Neuron (in vitro differentiated cells): ENCODE data around the gene SAMD4B.
A peak's percentile ranks its signal among the peaks of the same experiment; 100 is the strongest.
"Not testable (repeated sequence)": the region's sequence is repeated elsewhere in the genome, so short reads cannot be mapped to it uniquely, and the experiment has no call there.

ENCODE experiments used
- H2AFZ ChIP-seq: one replicate; pipeline ENCODE4 v1.6.1; 2013; ENCODE audit warnings: low read depth, mild to moderate bottlenecking, inconsistent platforms, low read length, moderate library complexity
- H3K27me3 ChIP-seq: one replicate; pipeline ENCODE4 v1.6.1; 2013; ENCODE audit warnings: low read length; ENCODE audit not compliant: insufficient read depth
- H3K36me3 ChIP-seq: one replicate; pipeline ENCODE4 v1.6.1; 2013; ENCODE audit warnings: low read length; ENCODE audit not compliant: insufficient read depth
- H3K4me1 ChIP-seq: one replicate; pipeline ENCODE4 v1.6.1; 2013; ENCODE audit warnings: low read length; ENCODE audit not compliant: insufficient read depth
- H3K4me3 ChIP-seq: 2 replicates; pipeline ENCODE4 v1.5.1; 2013; ENCODE audit warnings: mild to moderate bottlenecking, low read length, moderate library complexity
- H3K9me3 ChIP-seq: one replicate; pipeline ENCODE4 v1.6.1; 2013; ENCODE audit warnings: low read length

SAMD4B gene

GRCh38 chr19:39319098-39319891 lies 22.9 kb upstream of the SAMD4B start:
- H3K9me3 ChIP-seq: no peaks in the 10 kb centered on the region
- H3K27me3 ChIP-seq: no peaks in the 10 kb centered on the region
- peaks cover 5% of the 10 kb centered on the region for H3K36me3 ChIP-seq
- H3K4me1 ChIP-seq: peaks cover 7% of the 10 kb centered on the region
- peak overlapping the region; percentile 96 for H2AFZ ChIP-seq
- H3K4me3 ChIP-seq: peak overlapping the region; percentile 56

- Histone ChIP-seq H3K4me3 (peak overlapping the region; percentile 56), H2AFZ (peak overlapping the region; percentile 96), H3K4me1 (peaks cover 7% of the 10 kb centered on the region), H3K36me3 (peaks cover 2% of the 10 kb centered on the region), H3K9me3 (no peaks in the 10 kb centered on the region), H3K27me3 (no peaks in the 10 kb centered on the region)
Observed at GRCh38 chr19:39319892-39320248, 22.4 kb upstream of the SAMD4B start.

- H3K9me3 ChIP-seq: no peaks in the 10 kb centered on the region
- no peaks in the 10 kb centered on the region for H3K36me3 ChIP-seq
- no peak overlapping the region for H2AFZ ChIP-seq
- H3K4me1 ChIP-seq: peaks cover 7% of the 10 kb centered on the region
- no peak overlapping the region for H3K4me3 ChIP-seq
- no peaks in the 10 kb centered on the region for H3K27me3 ChIP-seq
Observed at GRCh38 chr19:39321117-39321831, 20.9 kb upstream of the SAMD4B start.

- H3K4me1 ChIP-seq: peaks cover 7% of the 10 kb centered on the region
- H3K4me3 ChIP-seq: no peak overlapping the region
- H2AFZ ChIP-seq: no peak overlapping the region
- H3K9me3 ChIP-seq: no peaks in the 10 kb centered on the region
- H3K36me3 ChIP-seq: no peaks in the 10 kb centered on the region
- no peaks in the 10 kb centered on the region for H3K27me3 ChIP-seq
Observed at GRCh38 chr19:39321832-39322176, 20.4 kb upstream of the SAMD4B start.

GRCh38 chr19:39324242-39324842 lies 17.9 kb upstream of the SAMD4B start:
- no peaks in the 10 kb centered on the region for H3K9me3 ChIP-seq
- H2AFZ ChIP-seq: no peak overlapping the region
- H3K4me3 ChIP-seq: no peak overlapping the region
- peaks cover 2% of the 10 kb centered on the region for H3K27me3 ChIP-seq
- no peaks in the 10 kb centered on the region for H3K36me3 ChIP-seq
- H3K4me1 ChIP-seq: peaks cover 15% of the 10 kb centered on the region

GRCh38 chr19:39325778-39326665 lies 16.2 kb upstream of the SAMD4B start:
- H3K36me3 ChIP-seq: no peaks in the 10 kb centered on the region
- no peak overlapping the region for H2AFZ ChIP-seq
- peaks cover 11% of the 10 kb centered on the region for H3K4me1 ChIP-seq
- H3K4me3 ChIP-seq: no peak overlapping the region
- H3K9me3 ChIP-seq: no peaks in the 10 kb centered on the region
- H3K27me3 ChIP-seq: peaks cover 3% of the 10 kb centered on the region

- H2AFZ ChIP-seq: peak overlapping the region; percentile 31
- peaks cover 11% of the 10 kb centered on the region for H3K4me1 ChIP-seq
- H3K9me3 ChIP-seq: no peaks in the 10 kb centered on the region
- H3K4me3 ChIP-seq: no peak overlapping the region
- H3K27me3 ChIP-seq: peaks cover 3% of the 10 kb centered on the region
- no peaks in the 10 kb centered on the region for H3K36me3 ChIP-seq
Observed at GRCh38 chr19:39327363-39328045, 14.7 kb upstream of the SAMD4B start.

- peaks cover 11% of the 10 kb centered on the region for H3K4me1 ChIP-seq
- H3K27me3 ChIP-seq: peaks cover 3% of the 10 kb centered on the region
- no peaks in the 10 kb centered on the region for H3K36me3 ChIP-seq
- H3K9me3 ChIP-seq: no peaks in the 10 kb centered on the region
- H2AFZ ChIP-seq: peak overlapping the region; percentile 31
- no peak overlapping the region for H3K4me3 ChIP-seq
Observed at GRCh38 chr19:39328046-39328705, 14.0 kb upstream of the SAMD4B start.

- Histone ChIP-seq H3K9me3 (no peaks in the 10 kb centered on the region), H3K27me3 (peaks cover 3% of the 10 kb centered on the region), H3K4me1 (peaks cover 11% of the 10 kb centered on the region), H2AFZ (no peak overlapping the region), H3K36me3 (no peaks in the 10 kb centered on the region), H3K4me3 (no peak overlapping the region)
Observed at GRCh38 chr19:39329948-39330347, 12.3 kb upstream of the SAMD4B start.

GRCh38 chr19:39332293-39332692 lies 9.9 kb upstream of the SAMD4B start:
- H3K36me3 ChIP-seq: no peaks in the 10 kb centered on the region
- H2AFZ ChIP-seq: no peak overlapping the region
- H3K4me3 ChIP-seq: no peak overlapping the region
- peaks cover 7% of the 10 kb centered on the region for H3K4me1 ChIP-seq
- peaks cover 3% of the 10 kb centered on the region for H3K27me3 ChIP-seq
- no peaks in the 10 kb centered on the region for H3K9me3 ChIP-seq

- not testable (repeated sequence) for H3K9me3 ChIP-seq, H3K4me1 ChIP-seq, H3K27me3 ChIP-seq, H3K4me3 ChIP-seq, H2AFZ ChIP-seq, H3K36me3 ChIP-seq
Observed at GRCh38 chr19:39332738-39333137, 9.5 kb upstream of the SAMD4B start.

GRCh38 chr19:39333507-39333906 lies 8.7 kb upstream of the SAMD4B start:
- Histone ChIP-seq H2AFZ (no peak overlapping the region), H3K9me3 (no peaks in the 10 kb centered on the region), H3K27me3 (peaks cover 3% of the 10 kb centered on the region), H3K36me3 (no peaks in the 10 kb centered on the region), H3K4me1 (no peaks in the 10 kb centered on the region), H3K4me3 (no peak overlapping the region)
